PC-9 (cell line): ENCODE measurements around the gene PLA2G7. TPM values are rescaled to one million over a fixed set of nuclear protein-coding genes. Genes with fewer than 3 reads are reported as not detected.
"Not testable (repeated sequence)": the region's sequence is repeated elsewhere in the genome, so short reads cannot be mapped to it uniquely, and the experiment has no call there.

Experiments
- BruUV-seq: library from RNA; stranded (reverse); fragments of 400-500 nt; replicated peaks from 2 replicates; lab custom pipeline; 2021; lab: Mats Ljungman, UMichigan
- CTCF ChIA-PET: fragments of 300-600 bp; sonication (Branson Sonifier 250); formaldehyde crosslinking; loops from one replicate; lab custom pipeline; 2022; ENCODE audit warnings: antibody characterized with exemption; lab: Charles Lee
- POLR2A ChIA-PET: fragments of 300-600 bp; sonication (Branson Sonifier 250); formaldehyde crosslinking; loops from one replicate; lab custom pipeline; 2022; ENCODE audit warnings: antibody characterized with exemption; ENCODE audit not compliant: unreplicated experiment; lab: Charles Lee
- DNase-seq, 2 experiments: peaks; one replicate each; pipeline versions ENCODE4 v3.0.0 to v3.0.0-alpha.2; 2015 to 2022; ENCODE audit warnings: mixed read lengths in 1 of 2
- H2AFZ ChIP-seq: fragments of 200-600 bp; sonication (generic); 2 replicates; pipeline ENCODE4 v1.8.1; 2017; ENCODE audit warnings: antibody characterized with exemption
- H3F3A ChIP-seq: fragments of 200-600 bp; sonication (generic); 2 replicates; pipeline ENCODE4 v1.8.1; 2017; ENCODE audit warnings: antibody characterized with exemption, mild to moderate bottlenecking, low read depth; ENCODE audit not compliant: insufficient read depth
- H3K27ac ChIP-seq: fragments of 200-600 bp; sonication (generic); 2 replicates; pipeline ENCODE4 v1.6.1; 2016; ENCODE audit warnings: mixed run types
- H3K27me3 ChIP-seq: fragments of 200-600 bp; sonication (generic); 2 replicates; pipeline ENCODE4 v1.6.1; 2016; ENCODE audit warnings: low read depth, mixed run types; ENCODE audit not compliant: insufficient read depth
- H3K36me3 ChIP-seq: fragments of 200-600 bp; sonication (generic); 2 replicates; pipeline ENCODE4 v1.6.1; 2016; ENCODE audit warnings: low read depth, mixed run types
- H3K4me1 ChIP-seq: fragments of 200-600 bp; sonication (generic); replicated peaks from 2 replicates; pipeline ENCODE4 v1.6.1; 2016; ENCODE audit warnings: mixed run types; ENCODE audit not compliant: insufficient read depth
- H3K4me2 ChIP-seq: fragments of 200-600 bp; sonication (generic); 2 replicates; pipeline ENCODE4 v1.6.1; 2017; ENCODE audit warnings: mixed run types
- H3K4me3 ChIP-seq: fragments of 200-600 bp; sonication (generic); 2 replicates; pipeline ENCODE4 v1.6.1; 2016; ENCODE audit warnings: mixed run types
- H3K79me2 ChIP-seq: fragments of 200-600 bp; sonication (generic); 2 replicates; pipeline ENCODE4 v1.6.1; 2017; ENCODE audit warnings: low read depth, mixed run types
- H3K9me2 ChIP-seq: fragments of 200-600 bp; sonication (generic); 2 replicates; pipeline ENCODE4 v1.8.1; 2017; ENCODE audit warnings: mild to moderate bottlenecking; ENCODE audit not compliant: insufficient read depth
- H3K9me3 ChIP-seq: fragments of 200-600 bp; sonication (generic); 2 replicates; pipeline ENCODE4 v1.8.1; 2016; ENCODE audit warnings: low read depth; ENCODE audit not compliant: insufficient read depth
- H4K20me1 ChIP-seq: fragments of 200-600 bp; sonication (generic); 2 replicates; pipeline ENCODE4 v1.8.1; 2017; ENCODE audit not compliant: insufficient read depth
- EZH2 ChIP-seq: fragments of 200-600 bp; sonication (generic); IDR thresholded peaks from 2 replicates; pipeline ENCODE4 v1.8.0; 2017; ENCODE audit warnings: antibody characterized with exemption, low read depth
- intact Hi-C: fragments of 100-400 bp; cut with micrococcal nuclease; formaldehyde crosslinking; loops from one replicate; pipeline ENCODE4 v1.10.0; 2022; ENCODE audit not compliant: unreplicated experiment
- total RNA-seq: library from RNA; stranded (reverse); gene quantifications from 2 replicates; pipeline ENCODE4 v1.2.3, GENCODE V29; 2021
- TF ChIP-seq, protein P1 (sequence below): fragments of 200-600 bp; sonication (generic); conservative IDR thresholded peaks from 2 replicates; pipeline ENCODE4 v1.6.1; 2017; ENCODE audit warnings: mixed run types, antibody characterized with exemption, mild to moderate bottlenecking, moderate library complexity

Gene PLA2G7
- total RNA-seq, 1 experiment from 2014 or later: 0.98 TPM

DNA sequence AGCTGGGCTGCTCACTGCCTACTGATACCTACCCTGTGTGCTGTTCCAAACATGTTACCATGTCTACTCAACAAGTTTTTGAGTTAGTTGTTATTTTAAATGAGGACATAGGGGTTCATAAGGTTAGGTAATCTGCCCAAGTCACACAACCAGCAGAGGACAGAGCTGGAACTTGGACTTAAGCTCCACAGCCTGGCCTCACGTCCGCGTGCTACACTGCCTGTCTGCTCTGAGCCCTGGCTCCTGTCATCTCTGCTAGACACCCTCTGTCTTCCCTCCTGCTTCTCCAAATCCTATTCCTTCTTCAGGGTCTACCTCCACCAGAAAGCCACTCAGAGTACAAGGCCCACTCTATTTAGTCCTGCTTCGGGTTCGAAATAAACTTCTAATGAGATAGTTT lies 29.8 kb upstream of the PLA2G7 start:
- Histone ChIP-seq H3F3A (no peaks in the 10 kb centered on the region), H3K27me3 (no peaks in the 10 kb centered on the region), H3K4me2 (no peak overlapping the region), H3K79me2 (no peaks in the 10 kb centered on the region), H3K27ac (no peak overlapping the region), H3K4me3 (no peak overlapping the region), H3K4me1 (no peaks in the 10 kb centered on the region), H4K20me1 (no peaks in the 10 kb centered on the region), H3K36me3 (no peaks in the 10 kb centered on the region), H3K9me3 (peaks cover 5% of the 10 kb centered on the region; the same call in 1 of the 2 replicates), H2AFZ (no peak overlapping the region), H3K9me2 (no peaks in the 10 kb centered on the region; the same call in 1 of the 2 replicates)
- ChIA-PET POLR2A (no interaction called here), CTCF (interaction anchor here (0.6 kb wide), 1 partner anchor 15 kb away, joined by 3 read pairs; no protein-coding TSS in a partner anchor)
- intact Hi-C loops: no loop called here
- TF ChIP-seq EZH2: no peak
- TF ChIP-seq, protein P1, sequence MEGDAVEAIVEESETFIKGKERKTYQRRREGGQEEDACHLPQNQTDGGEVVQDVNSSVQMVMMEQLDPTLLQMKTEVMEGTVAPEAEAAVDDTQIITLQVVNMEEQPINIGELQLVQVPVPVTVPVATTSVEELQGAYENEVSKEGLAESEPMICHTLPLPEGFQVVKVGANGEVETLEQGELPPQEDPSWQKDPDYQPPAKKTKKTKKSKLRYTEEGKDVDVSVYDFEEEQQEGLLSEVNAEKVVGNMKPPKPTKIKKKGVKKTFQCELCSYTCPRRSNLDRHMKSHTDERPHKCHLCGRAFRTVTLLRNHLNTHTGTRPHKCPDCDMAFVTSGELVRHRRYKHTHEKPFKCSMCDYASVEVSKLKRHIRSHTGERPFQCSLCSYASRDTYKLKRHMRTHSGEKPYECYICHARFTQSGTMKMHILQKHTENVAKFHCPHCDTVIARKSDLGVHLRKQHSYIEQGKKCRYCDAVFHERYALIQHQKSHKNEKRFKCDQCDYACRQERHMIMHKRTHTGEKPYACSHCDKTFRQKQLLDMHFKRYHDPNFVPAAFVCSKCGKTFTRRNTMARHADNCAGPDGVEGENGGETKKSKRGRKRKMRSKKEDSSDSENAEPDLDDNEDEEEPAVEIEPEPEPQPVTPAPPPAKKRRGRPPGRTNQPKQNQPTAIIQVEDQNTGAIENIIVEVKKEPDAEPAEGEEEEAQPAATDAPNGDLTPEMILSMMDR: no peak
- no TSS peak for BruUV-seq
- no peak for DNase-seq

DNA sequence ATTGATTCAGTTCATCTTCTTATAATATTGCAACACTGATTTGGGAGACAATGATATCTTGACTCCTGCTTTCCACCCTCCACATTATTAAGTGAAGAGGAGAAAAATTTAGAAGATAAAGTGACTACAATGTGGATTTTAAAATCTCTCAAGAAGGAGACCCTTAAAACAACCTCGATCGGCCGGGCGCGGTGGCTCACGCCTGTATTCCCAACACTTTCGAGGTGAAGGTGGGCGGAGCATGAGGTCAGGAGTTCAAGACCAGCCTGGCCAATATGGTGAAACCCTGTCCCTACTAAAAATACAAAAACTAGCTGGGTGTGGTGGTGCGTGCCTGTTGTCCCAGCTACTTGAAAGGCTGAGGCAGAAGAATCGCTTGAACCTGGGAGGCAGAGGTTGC lies 29.1 kb upstream of the PLA2G7 start:
- H3F3A ChIP-seq, H3K4me2 ChIP-seq, H4K20me1 ChIP-seq, BruUV-seq, H3K4me3 ChIP-seq, H3K27ac ChIP-seq, intact Hi-C loops, H3K4me1 ChIP-seq, H3K36me3 ChIP-seq, H2AFZ ChIP-seq, H3K79me2 ChIP-seq, H3K9me2 ChIP-seq, POLR2A ChIA-PET, DNase-seq, H3K27me3 ChIP-seq, H3K9me3 ChIP-seq: not testable (repeated sequence)
- CTCF ChIA-PET: interaction anchor here (0.6 kb wide), 1 partner anchor 14 kb away, joined by 3 read pairs; no protein-coding TSS in a partner anchor

DNA sequence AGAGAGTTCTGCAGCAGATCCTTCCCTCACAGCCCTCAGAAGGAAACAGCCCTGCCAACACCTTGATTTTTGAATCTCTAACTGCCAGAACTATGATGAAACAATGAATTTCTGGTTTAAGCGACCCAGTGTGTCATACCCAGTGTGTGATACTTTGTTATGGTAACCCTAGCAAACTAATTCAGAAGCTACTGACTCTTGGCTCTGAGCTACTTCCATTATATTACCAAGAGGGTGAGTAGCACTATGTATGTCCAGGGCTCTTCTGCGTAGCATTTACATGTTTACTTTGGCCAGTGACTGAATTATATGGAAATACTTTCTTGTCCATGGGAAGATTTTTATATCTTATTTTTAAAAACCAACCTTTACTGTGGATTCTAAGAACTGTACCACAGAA lies 28.3 kb upstream of the PLA2G7 start:
- no peaks in the 10 kb centered on the region; the same call in 1 of the 2 replicates for H3K9me2 ChIP-seq
- no TSS peak for BruUV-seq
- H3K27ac ChIP-seq: no peak overlapping the region
- TF ChIP-seq EZH2: no peak
- TF ChIP-seq, protein P1: no peak
- H3K4me3 ChIP-seq: no peak overlapping the region
- no peaks in the 10 kb centered on the region for H3K79me2 ChIP-seq
- CTCF ChIA-PET: no interaction called here
- no peaks in the 10 kb centered on the region for H3K27me3 ChIP-seq
- intact Hi-C loops: no loop called here
- no peak overlapping the region for H3K4me2 ChIP-seq
- no peak for DNase-seq
- POLR2A ChIA-PET: no interaction called here
- H3F3A ChIP-seq: no peaks in the 10 kb centered on the region
- no peaks in the 10 kb centered on the region for H3K4me1 ChIP-seq
- no peak overlapping the region for H2AFZ ChIP-seq
- H3K36me3 ChIP-seq: no peaks in the 10 kb centered on the region
- peaks cover 5% of the 10 kb centered on the region; the same call in 1 of the 2 replicates for H3K9me3 ChIP-seq
- no peaks in the 10 kb centered on the region for H4K20me1 ChIP-seq

DNA sequence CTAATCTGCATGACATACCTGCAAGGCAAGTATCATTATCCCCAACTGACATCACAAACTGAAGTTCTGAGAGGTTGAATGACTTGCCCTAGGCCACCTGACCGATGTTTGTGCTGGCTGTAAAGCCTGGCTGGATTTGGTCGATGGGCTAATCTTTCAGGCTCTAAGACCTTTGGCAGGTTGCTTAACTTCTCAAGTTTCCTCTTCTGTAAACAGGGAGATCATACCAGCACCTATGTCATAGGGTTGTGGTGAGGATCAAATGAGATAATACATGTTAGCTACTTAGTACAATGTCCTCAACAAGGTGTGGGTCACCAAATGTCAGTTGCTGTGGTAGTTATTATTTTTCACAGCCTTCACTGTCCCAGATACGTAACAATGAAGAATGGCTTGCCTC lies 25.8 kb upstream of the PLA2G7 start:
- Histone ChIP-seq H3K79me2 (no peaks in the 10 kb centered on the region), H3K36me3 (no peaks in the 10 kb centered on the region), H3K27ac (no peak overlapping the region), H4K20me1 (no peaks in the 10 kb centered on the region), H3K4me2 (no peak overlapping the region), H3K4me1 (peaks cover 9% of the 10 kb centered on the region; the same call in 1 of the 2 replicates), H3K27me3 (no peaks in the 10 kb centered on the region), H2AFZ (no peak overlapping the region), H3F3A (no peaks in the 10 kb centered on the region), H3K9me3 (peaks cover 5% of the 10 kb centered on the region; the same call in 1 of the 2 replicates), H3K9me2 (no peaks in the 10 kb centered on the region), H3K4me3 (no peak overlapping the region)
- no peak for DNase-seq
- intact Hi-C loops: no loop called here
- ChIA-PET POLR2A (no interaction called here), CTCF (no interaction called here)
- TF ChIP-seq, protein P1: no peak
- no peak for TF ChIP-seq EZH2
- no TSS peak for BruUV-seq
